Activated B cell treated with CpG ODN at 0.5 μM for 24 hours (primary cell): ENCODE results near the gene KCNQ1OT1. TPM values are rescaled to one million over a fixed set of nuclear protein-coding genes. Genes with fewer than 3 reads are reported as not detected.

Experiments
- ATAC-seq: fragments of 200-7000 bp; cut with Tn5 transposase; one replicate; pipeline ENCODE4 v1.10.0; 2021; ENCODE audit warnings: low read depth, mild to moderate bottlenecking, moderate library complexity
- CTCF ChIA-PET: fragments of 350-600 bp; sonication (Branson Sonifier 250); formaldehyde crosslinking; loops from one replicate; lab custom pipeline; 2021; ENCODE audit warnings: antibody characterized with exemption; lab: Charles Lee
- POLR2A ChIA-PET: fragments of 350-600 bp; sonication (Branson Sonifier 250); formaldehyde crosslinking; loops from one replicate; lab custom pipeline; 2021; ENCODE audit warnings: antibody characterized with exemption; lab: Charles Lee
- DNase-seq: peaks from one replicate; pipeline ENCODE4 v3.0.0; 2022
- H3K27ac Mint-ChIP-seq: one replicate; pipeline ENCODE4 v1.8.0; 2020; ENCODE audit warnings: mixed read lengths
- H3K27me3 Mint-ChIP-seq: one replicate; pipeline ENCODE4 v1.8.0; 2021; ENCODE audit warnings: mixed read lengths
- H3K36me3 Mint-ChIP-seq: one replicate; pipeline ENCODE4 v1.8.0; 2021; ENCODE audit warnings: low read depth, mixed read lengths
- H3K4me1 Mint-ChIP-seq: one replicate; pipeline ENCODE4 v1.8.0; 2021; ENCODE audit warnings: mixed read lengths
- H3K4me3 Mint-ChIP-seq: one replicate; pipeline ENCODE4 v1.8.0; 2020; ENCODE audit warnings: mild to moderate bottlenecking, mixed read lengths
- H3K9me3 Mint-ChIP-seq: one replicate; pipeline ENCODE4 v1.8.0; 2020; ENCODE audit warnings: mixed read lengths
- intact Hi-C: fragments of 100-400 bp; cut with micrococcal nuclease; formaldehyde crosslinking; loops from one replicate; pipeline ENCODE4 v1.15.1; 2024
- total RNA-seq: library from RNA; stranded (reverse); gene quantifications from 2 replicates; pipeline ENCODE4 v1.2.3, GENCODE V29; 2022
- TF ChIP-seq, protein P1 (sequence below): fragments of 200-600 bp; IDR thresholded peaks from one replicate; pipeline ENCODE4 v1.8.0; 2022; ENCODE audit warnings: antibody characterized with exemption, mild to moderate bottlenecking

KCNQ1OT1 gene
- total RNA-seq, 1 donor from 2014 or later: 1.2 TPM

DNA sequence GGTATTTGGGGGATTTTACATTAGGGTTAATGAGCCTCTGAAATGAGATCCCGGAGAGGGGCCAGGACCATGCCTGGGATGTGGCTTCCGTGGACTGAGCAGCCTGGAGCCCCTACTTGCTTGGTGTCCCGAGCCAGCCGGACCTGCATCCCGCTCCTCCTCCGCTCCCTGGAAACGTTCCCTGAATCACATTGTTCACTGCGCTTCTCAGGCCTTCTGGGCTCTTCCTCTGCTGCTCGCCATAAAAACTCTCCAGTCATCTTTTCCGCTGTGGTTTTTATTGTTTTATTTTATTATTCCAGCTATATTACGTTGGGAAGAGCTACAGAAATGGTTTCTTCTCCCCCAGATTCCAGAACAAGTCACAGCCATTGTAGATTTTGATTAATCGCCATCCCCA, 13.3 kb upstream of the KCNQ1OT1 start:
- H3K36me3 Mint-ChIP-seq: peaks cover 11% of the 10 kb centered on the region
- DNase-seq (no peak), ATAC-seq (no peak)
- POLR2A ChIA-PET: no interaction called here
- intact Hi-C loops: no loop called here
- H3K27me3 Mint-ChIP-seq: no peaks in the 10 kb centered on the region
- H3K4me3 Mint-ChIP-seq: no peak overlapping the region
- H3K27ac Mint-ChIP-seq: no peak overlapping the region
- CTCF ChIA-PET: interaction anchor here (1.3 kb wide), 1 partner anchor 8 kb away, joined by 3 read pairs; no protein-coding TSS in a partner anchor
- TF ChIP-seq, protein P1, sequence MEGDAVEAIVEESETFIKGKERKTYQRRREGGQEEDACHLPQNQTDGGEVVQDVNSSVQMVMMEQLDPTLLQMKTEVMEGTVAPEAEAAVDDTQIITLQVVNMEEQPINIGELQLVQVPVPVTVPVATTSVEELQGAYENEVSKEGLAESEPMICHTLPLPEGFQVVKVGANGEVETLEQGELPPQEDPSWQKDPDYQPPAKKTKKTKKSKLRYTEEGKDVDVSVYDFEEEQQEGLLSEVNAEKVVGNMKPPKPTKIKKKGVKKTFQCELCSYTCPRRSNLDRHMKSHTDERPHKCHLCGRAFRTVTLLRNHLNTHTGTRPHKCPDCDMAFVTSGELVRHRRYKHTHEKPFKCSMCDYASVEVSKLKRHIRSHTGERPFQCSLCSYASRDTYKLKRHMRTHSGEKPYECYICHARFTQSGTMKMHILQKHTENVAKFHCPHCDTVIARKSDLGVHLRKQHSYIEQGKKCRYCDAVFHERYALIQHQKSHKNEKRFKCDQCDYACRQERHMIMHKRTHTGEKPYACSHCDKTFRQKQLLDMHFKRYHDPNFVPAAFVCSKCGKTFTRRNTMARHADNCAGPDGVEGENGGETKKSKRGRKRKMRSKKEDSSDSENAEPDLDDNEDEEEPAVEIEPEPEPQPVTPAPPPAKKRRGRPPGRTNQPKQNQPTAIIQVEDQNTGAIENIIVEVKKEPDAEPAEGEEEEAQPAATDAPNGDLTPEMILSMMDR: no peak
- no peaks in the 10 kb centered on the region for H3K4me1 Mint-ChIP-seq
- peaks cover 13% of the 10 kb centered on the region for H3K9me3 Mint-ChIP-seq

DNA sequence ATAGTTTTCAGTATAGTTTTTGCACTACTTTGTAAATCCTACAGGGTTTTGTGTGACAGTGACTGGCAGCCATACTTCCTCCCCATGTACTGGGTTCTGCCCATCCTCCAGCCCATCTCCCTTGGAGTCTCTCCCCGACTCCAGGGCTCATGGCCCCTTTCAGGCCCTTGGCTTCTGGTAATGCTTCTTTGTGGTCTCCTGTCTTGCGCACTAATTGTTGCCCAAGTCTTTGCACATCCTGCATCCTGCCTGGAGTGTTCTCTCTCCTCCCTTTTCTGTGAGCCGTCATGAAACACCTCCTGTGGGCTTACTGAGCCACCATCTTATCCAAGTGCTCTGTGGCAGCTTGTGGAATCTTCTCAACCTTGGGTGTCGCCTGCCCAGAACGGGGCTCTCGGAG, 11.4 kb upstream of the KCNQ1OT1 start:
- Mint-ChIP-seq H3K27ac (no peak overlapping the region), H3K4me3 (no peak overlapping the region), H3K36me3 (peaks cover 11% of the 10 kb centered on the region), H3K4me1 (no peaks in the 10 kb centered on the region), H3K9me3 (peaks cover 13% of the 10 kb centered on the region), H3K27me3 (no peaks in the 10 kb centered on the region)
- CTCF ChIA-PET: no interaction called here
- TF ChIP-seq, protein P1: no peak
- intact Hi-C loops: no loop called here
- POLR2A ChIA-PET: no interaction called here
- ATAC-seq: no peak
- DNase-seq: no peak

DNA sequence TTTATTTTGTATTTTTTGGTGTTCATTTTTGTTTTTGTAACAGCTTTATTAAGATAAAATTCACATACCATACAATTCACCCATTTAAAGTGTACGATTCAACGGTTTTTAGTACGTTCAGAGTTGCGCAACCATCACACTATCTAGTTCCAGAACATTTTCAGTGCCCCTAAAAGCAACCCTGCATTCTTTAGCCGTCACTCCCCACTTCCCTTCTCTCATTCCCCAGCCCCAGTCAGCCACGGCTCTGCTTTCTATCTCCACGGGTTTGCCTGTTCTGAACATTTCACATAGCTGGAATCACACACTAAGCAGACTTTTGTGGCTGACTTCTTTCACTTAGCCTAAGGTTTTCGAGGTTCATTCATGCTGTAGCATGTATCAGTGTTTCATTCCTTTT, 9.6 kb upstream of the KCNQ1OT1 start:
- H3K9me3 Mint-ChIP-seq: peaks cover 16% of the 10 kb centered on the region
- POLR2A ChIA-PET: interaction anchor here (1.2 kb wide), 1 partner anchor 10 kb away, joined by 3 read pairs; the partner anchor contains the start of gene KCNQ1OT1
- CTCF ChIA-PET: no interaction called here
- H3K27ac Mint-ChIP-seq: no peak overlapping the region
- no peaks in the 10 kb centered on the region for H3K27me3 Mint-ChIP-seq
- peaks cover 1% of the 10 kb centered on the region for H3K4me1 Mint-ChIP-seq
- DNase-seq: no peak
- TF ChIP-seq, protein P1: no peak
- no peak overlapping the region for H3K4me3 Mint-ChIP-seq
- intact Hi-C loops: no loop called here
- no peak for ATAC-seq
- peaks cover 11% of the 10 kb centered on the region for H3K36me3 Mint-ChIP-seq

DNA sequence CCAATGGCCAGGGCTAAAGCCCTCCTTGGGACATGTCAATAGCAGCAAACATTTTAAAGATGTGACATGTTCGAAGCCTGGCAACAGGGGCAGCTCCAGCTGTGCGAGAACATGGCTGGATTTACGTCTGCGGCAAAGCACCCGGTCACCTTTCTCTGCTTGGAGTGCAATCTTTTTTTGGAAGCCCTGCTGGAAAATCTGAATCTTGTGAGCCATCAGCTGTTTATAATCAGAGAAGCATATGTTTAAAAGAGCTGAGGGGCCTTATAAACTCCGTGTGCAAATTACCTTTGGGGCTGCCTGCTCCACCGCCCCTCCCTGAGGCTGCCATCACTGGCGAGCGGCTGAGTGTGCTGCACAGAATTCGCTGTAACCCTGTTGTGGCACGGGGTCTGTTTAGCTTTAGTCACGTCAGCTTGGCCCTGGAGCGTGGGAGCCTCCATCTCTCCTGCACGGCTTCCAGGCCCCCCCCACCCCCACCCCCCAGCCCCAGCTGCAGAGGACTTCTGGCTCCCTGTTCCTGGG, 9.0 kb upstream of the KCNQ1OT1 start:
- Mint-ChIP-seq H3K4me1 (peaks cover 7% of the 10 kb centered on the region), H3K4me3 (no peak overlapping the region), H3K36me3 (peaks cover 9% of the 10 kb centered on the region), H3K27me3 (no peaks in the 10 kb centered on the region), H3K9me3 (peaks cover 16% of the 10 kb centered on the region), H3K27ac (no peak overlapping the region)
- TF ChIP-seq, protein P1: no peak
- intact Hi-C loops: no loop called here
- CTCF ChIA-PET: no interaction called here
- POLR2A ChIA-PET: interaction anchor here (1.2 kb wide), 1 partner anchor 9 kb away, joined by 3 read pairs; the partner anchor contains the start of gene KCNQ1OT1
- ATAC-seq (no peak), DNase-seq (no peak)

DNA sequence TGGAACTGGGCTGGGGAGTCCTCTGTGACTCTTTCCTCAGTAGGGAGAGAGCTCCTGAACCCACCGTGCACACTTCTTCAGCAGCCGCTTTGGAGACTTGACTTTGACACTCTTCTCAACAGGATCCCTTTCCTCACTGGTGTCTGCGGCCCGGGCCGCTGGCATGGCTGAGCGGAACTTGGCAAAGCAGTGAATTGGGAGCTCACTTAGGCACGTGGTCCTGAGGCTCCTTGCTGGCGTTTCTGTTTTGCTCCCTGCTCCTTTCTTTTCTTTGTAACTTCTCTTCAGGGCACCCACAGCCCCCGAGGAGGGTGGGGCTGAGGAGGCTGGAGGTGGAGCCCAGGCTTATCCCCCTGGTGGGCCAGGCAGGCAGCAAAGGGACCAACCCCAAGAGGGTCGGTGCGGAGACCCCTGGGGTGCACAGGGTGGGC, 8.4 kb upstream of the KCNQ1OT1 start:
- H3K9me3 Mint-ChIP-seq: peaks cover 16% of the 10 kb centered on the region
- no peak for ATAC-seq
- no peaks in the 10 kb centered on the region for H3K27me3 Mint-ChIP-seq
- POLR2A ChIA-PET: interaction anchor here (1.2 kb wide), 1 partner anchor 8 kb away, joined by 3 read pairs; the partner anchor contains the start of gene KCNQ1OT1
- peaks cover 9% of the 10 kb centered on the region for H3K36me3 Mint-ChIP-seq
- CTCF ChIA-PET: no interaction called here
- H3K4me3 Mint-ChIP-seq: no peak overlapping the region
- H3K27ac Mint-ChIP-seq: no peak overlapping the region
- intact Hi-C loops: no loop called here
- H3K4me1 Mint-ChIP-seq: peaks cover 13% of the 10 kb centered on the region
- TF ChIP-seq, protein P1: no peak
- no peak for DNase-seq
